Endothelial cell of umbilical vein (primary cell): Measurements from ENCODE around the gene FNDC3A. TPM values are rescaled to one million over a fixed set of nuclear protein-coding genes. Genes with fewer than 3 reads are reported as not detected.

Experiments used
- BruUV-seq: library from RNA; stranded (reverse); fragments of 400-500 nt; replicated peaks from 2 replicates; lab custom pipeline; 2021; lab: Mats Ljungman, UMichigan
- CTCF ChIA-PET: fragments of 300-600, 350-600 bp; sonication (Branson Sonifier 250); formaldehyde crosslinking; loops from one replicate; lab custom pipeline; 2021; ENCODE audit warnings: antibody characterized with exemption, inconsistent platforms; lab: Charles Lee
- POLR2A ChIA-PET: fragments of 300-600, 350-600 bp; sonication (Branson Sonifier 250); formaldehyde crosslinking; loops from one replicate; lab custom pipeline; 2021; ENCODE audit warnings: antibody characterized with exemption, inconsistent platforms; lab: Charles Lee
- DNase-seq: peaks from one replicate; pipeline ENCODE4 v3.0.0-alpha.2; 2011; ENCODE audit warnings: low read depth, low spot score
- FAIRE-seq: peaks from 2 replicates; lab custom pipeline; 2011; peaks lifted over from hg19 to GRCh38; lab: Jason Lieb, UNC
- H2AFZ ChIP-seq: 2 replicates; pipeline ENCODE4 v1.6.0; 2012; ENCODE audit warnings: low read depth, low read length, control low read depth, inconsistent platforms
- H3K27ac ChIP-seq: 2 replicates; pipeline ENCODE4 v1.5.1; 2011; ENCODE audit warnings: low read depth, mild to moderate bottlenecking, control low read depth, low read length, moderate library complexity; ENCODE audit not compliant: insufficient read depth
- H3K27me3 ChIP-seq, 2 experiments: 2 replicates each; pipeline versions ENCODE4 v1.6.0 to v1.6.1; 2011; ENCODE audit warnings: low read length in 2 of 2, mixed read lengths in 1 of 2; ENCODE audit not compliant: control insufficient read depth in 2 of 2, insufficient read depth in 2 of 2
- H3K36me3 ChIP-seq, 2 experiments: 2 replicates in 1 of 2; 3 replicates in 1 of 2; pipeline ENCODE4 v1.5.1; 2011; ENCODE audit warnings: low read length in 2 of 2, mild to moderate bottlenecking in 1 of 2, moderate library complexity in 1 of 2; ENCODE audit not compliant: control insufficient read depth in 2 of 2, insufficient read depth in 2 of 2; ENCODE audit errors: extremely low read depth in 1 of 2
- H3K4me1 ChIP-seq: 3 replicates; pipeline ENCODE4 v1.5.1; 2011; ENCODE audit warnings: mild to moderate bottlenecking, low read length; ENCODE audit not compliant: control insufficient read depth, insufficient read depth; ENCODE audit errors: extremely low read depth
- H3K4me2 ChIP-seq: 2 replicates; pipeline ENCODE4 v1.6.1; 2011; ENCODE audit warnings: low read length, control low read depth, mixed read lengths; ENCODE audit not compliant: insufficient read depth
- H3K4me3 ChIP-seq, 3 experiments: fragments of 200-600 bp in 1 of 3; sonication (generic), shearing (Covaris generic) in 1 of 3; replicated peaks in 1 of 3; 2 replicates each; pipeline ENCODE4 v1.5.1; 2011 to 2016; ENCODE audit warnings: control low read depth in 3 of 3, low read length in 3 of 3, mild to moderate bottlenecking in 2 of 3, inconsistent platforms in 1 of 3, low read depth in 1 of 3, moderate library complexity in 1 of 3; ENCODE audit not compliant: insufficient read depth in 1 of 3
- H3K79me2 ChIP-seq: 2 replicates; pipeline ENCODE4 v1.6.0; 2012; ENCODE audit warnings: low read length, inconsistent platforms; ENCODE audit not compliant: control insufficient read depth, insufficient read depth
- H3K9ac ChIP-seq: replicated peaks from 2 replicates; pipeline ENCODE3; 2011; ENCODE audit warnings: low read length, control low read depth; ENCODE audit not compliant: insufficient read depth; ENCODE audit errors: extremely low read depth
- H3K9me1 ChIP-seq: replicated peaks from 3 replicates; pipeline ENCODE4 v1.6.0; 2011; ENCODE audit warnings: mild to moderate bottlenecking, low read length; ENCODE audit not compliant: control insufficient read depth, insufficient read depth; ENCODE audit errors: extremely low read depth
- H3K9me3 ChIP-seq: replicated peaks from 2 replicates; pipeline ENCODE4 v1.5.1; 2012; ENCODE audit warnings: low read length, inconsistent platforms; ENCODE audit not compliant: control insufficient read depth, insufficient read depth
- H4K20me1 ChIP-seq: replicated peaks from 2 replicates; pipeline ENCODE3; 2011; ENCODE audit warnings: mild to moderate bottlenecking, low read length; ENCODE audit not compliant: control insufficient read depth, insufficient read depth; ENCODE audit errors: extremely low read depth
- EZH2 ChIP-seq: IDR thresholded peaks from 2 replicates; pipeline ENCODE4 v1.6.1; 2012; ENCODE audit warnings: borderline replicate concordance, low read depth, mild to moderate bottlenecking, moderate library complexity, low read length, inconsistent platforms; ENCODE audit not compliant: severe bottlenecking
- JUN ChIP-seq: IDR thresholded peaks from 2 replicates; pipeline ENCODE4 v1.6.1; 2011; ENCODE audit warnings: borderline replicate concordance, low read depth; ENCODE audit not compliant: insufficient read length, insufficient read depth
- MYC ChIP-seq: IDR thresholded peaks from one replicate; pipeline ENCODE4 v1.6.1; 2011; ENCODE audit warnings: mild to moderate bottlenecking, low read depth, low read length
- dilution Hi-C: fragments of 300-500 bp; cut with MboI; formaldehyde crosslinking; loops from one replicate; pipeline ENCODE4 v1.15.0; 2019; ENCODE audit warnings: low sequenced_read_pairs; ENCODE audit not compliant: extremely low pct_ligation_motif_present
- intact Hi-C: fragments of 100-400 bp; cut with micrococcal nuclease; formaldehyde crosslinking; loops from one replicate; pipeline ENCODE4 v1.10.0; 2022
- polyA plus RNA-seq, 4 experiments: library from polyadenylated mRNA; depleted of rRNA in 3 of 4; stranded (reverse) in 3 of 4; unstranded in 1 of 4; fragments of >200 nt; gene quantifications; 2 replicates each; pipeline versions ENCODE4 v1.2.1 to v1.2.3, GENCODE V29; 2011 to 2012; ENCODE audit warnings: missing spikeins in 1 of 4
- total RNA-seq: library from RNA; stranded (reverse); gene quantifications from 2 replicates; pipeline ENCODE4 v1.2.3, GENCODE V29; 2021
- TF ChIP-seq, protein P1 (sequence below), 2 donors: IDR thresholded peaks; 1 replicate in 1 of 2; 2 replicates in 1 of 2; pipeline ENCODE4 v1.5.1; 2011; ENCODE audit warnings: low read length in 2 of 2, mild to moderate bottlenecking in 2 of 2, moderate library complexity in 2 of 2, control low read depth in 1 of 2, inconsistent platforms in 1 of 2, low read depth in 1 of 2; ENCODE audit not compliant: insufficient read depth in 1 of 2; ENCODE audit errors: extremely low read depth in 1 of 2

Gene FNDC3A
- total and polyA plus RNA-seq, 2 donors (not counting 3 experiments of a cell fraction or from before 2014, with no cell fraction given): 26.3 to 50.8 TPM

DNA sequence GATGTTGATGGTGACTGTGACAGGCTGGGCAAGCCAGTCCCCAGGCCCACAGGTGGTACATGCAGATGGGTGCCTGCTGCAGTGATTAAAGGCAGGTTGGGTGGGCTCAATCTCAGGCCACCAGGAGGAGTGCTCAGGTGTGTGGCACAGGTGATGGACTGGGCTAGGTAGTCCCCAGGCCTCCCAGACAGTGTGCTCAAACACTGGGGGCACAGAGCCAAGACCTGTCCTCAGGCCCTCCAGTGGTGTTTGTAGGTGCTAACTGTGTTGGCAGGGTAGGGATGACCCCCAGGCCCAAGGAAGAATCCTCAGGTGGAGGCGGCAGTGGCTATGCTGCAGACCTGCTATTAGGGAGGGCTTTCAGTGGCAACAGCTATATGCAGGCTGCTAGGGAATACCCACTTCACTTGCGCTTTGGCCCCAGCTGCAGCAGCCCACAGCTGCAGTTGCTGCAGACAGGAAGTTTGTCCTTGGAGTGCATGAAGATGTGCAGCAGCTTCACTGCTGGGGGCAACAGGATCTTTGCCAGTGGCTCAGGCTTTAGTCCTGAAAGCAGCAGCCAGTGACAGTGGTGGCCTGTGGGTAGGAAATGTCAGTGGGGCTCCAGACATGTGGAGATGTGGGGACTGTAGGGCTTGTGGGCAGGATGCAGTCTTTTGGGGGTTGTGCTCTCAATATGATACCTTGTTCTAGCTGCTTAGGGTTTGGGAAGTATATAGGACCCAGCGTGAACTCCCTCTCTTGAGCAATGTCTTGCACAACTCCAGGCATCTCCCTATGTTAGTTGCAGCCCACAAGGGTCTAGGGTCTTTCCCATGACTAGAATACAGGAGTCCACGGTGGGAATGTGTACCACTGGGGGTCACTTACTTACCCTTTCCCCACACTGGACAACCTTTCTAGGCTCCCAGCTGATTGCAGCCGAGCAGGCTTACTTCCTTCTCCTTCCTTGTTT is 190.4 kb downstream of the FNDC3A start:
- BruUV-seq: no TSS peak
- Histone ChIP-seq H3K4me2 (no peak overlapping the region), H4K20me1 (no peaks in the 10 kb centered on the region), H3K27ac (no peak overlapping the region), H3K36me3 (peaks cover 2 to 8% of the 10 kb centered on the region in 2 experiments), H3K79me2 (peaks cover 14% of the 10 kb centered on the region), H3K9ac (no peak overlapping the region), H2AFZ (no peak overlapping the region), H3K4me1 (no peaks in the 10 kb centered on the region), H3K9me3 (no peaks in the 10 kb centered on the region), H3K4me3 (no peak overlapping the region), H3K9me1 (no peaks in the 10 kb centered on the region), H3K27me3 (no peaks in the 10 kb centered on the region)
- POLR2A ChIA-PET: no interaction called here
- intact Hi-C loops (no loop called here), dilution Hi-C loops (no loop called here)
- CTCF ChIA-PET: interaction anchor here (1.6 kb wide), 1 partner anchor 21 kb away, joined by 4 read pairs; no protein-coding TSS in a partner anchor
- DNase-seq: no peak
- no peak for TF ChIP-seq JUN
- no peak for TF ChIP-seq EZH2
- TF ChIP-seq, protein P1, sequence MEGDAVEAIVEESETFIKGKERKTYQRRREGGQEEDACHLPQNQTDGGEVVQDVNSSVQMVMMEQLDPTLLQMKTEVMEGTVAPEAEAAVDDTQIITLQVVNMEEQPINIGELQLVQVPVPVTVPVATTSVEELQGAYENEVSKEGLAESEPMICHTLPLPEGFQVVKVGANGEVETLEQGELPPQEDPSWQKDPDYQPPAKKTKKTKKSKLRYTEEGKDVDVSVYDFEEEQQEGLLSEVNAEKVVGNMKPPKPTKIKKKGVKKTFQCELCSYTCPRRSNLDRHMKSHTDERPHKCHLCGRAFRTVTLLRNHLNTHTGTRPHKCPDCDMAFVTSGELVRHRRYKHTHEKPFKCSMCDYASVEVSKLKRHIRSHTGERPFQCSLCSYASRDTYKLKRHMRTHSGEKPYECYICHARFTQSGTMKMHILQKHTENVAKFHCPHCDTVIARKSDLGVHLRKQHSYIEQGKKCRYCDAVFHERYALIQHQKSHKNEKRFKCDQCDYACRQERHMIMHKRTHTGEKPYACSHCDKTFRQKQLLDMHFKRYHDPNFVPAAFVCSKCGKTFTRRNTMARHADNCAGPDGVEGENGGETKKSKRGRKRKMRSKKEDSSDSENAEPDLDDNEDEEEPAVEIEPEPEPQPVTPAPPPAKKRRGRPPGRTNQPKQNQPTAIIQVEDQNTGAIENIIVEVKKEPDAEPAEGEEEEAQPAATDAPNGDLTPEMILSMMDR (IDR thresholded peaks at IDR 0.05; ENCODE audit: extremely low read depth in 1 of 2, insufficient read depth in 1 of 2, low read depth in 1 of 2, low read length in 2 of 2): no peak
- FAIRE-seq: no peak

DNA sequence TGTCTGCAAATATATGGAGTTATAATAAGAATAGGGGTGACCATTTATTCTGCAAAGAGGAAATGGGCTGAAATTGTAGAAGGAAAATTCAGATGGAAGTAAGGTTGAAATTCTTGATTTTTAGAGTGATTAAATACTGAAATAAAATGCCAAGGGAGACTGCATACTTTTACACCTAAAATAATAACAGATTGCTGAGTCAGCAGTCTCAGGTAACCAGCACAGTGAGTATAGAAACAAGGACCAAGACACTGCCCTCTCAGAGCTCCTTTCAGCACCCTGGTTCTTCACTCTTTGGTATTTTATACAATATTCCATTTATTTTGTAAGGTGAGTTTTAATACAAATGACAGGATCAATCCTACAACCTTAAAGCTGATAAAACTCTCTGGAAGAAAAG is 195.6 kb downstream of the FNDC3A start:
- DNase-seq: no peak
- dilution Hi-C loops: no loop called here
- H3K36me3 ChIP-seq: peaks cover 0 to 23% of the 10 kb centered on the region in 2 experiments

More for the DNA sequence above, 195.6 kb downstream of the FNDC3A start:
- peaks cover 2% of the 10 kb centered on the region for H4K20me1 ChIP-seq
- H3K4me2 ChIP-seq: no peak overlapping the region
- H3K27me3 ChIP-seq: no peaks in the 10 kb centered on the region
- POLR2A ChIA-PET: no interaction called here
- intact Hi-C loops: no loop called here
- no peak overlapping the region for H2AFZ ChIP-seq
- H3K9me3 ChIP-seq: no peaks in the 10 kb centered on the region
- no peak for FAIRE-seq
- H3K4me3 ChIP-seq: no peak overlapping the region
- H3K79me2 ChIP-seq: no peaks in the 10 kb centered on the region
- H3K4me1 ChIP-seq: no peaks in the 10 kb centered on the region
- no TSS peak for BruUV-seq
- no peak for TF ChIP-seq MYC
- no peak overlapping the region for H3K9ac ChIP-seq
- H3K27ac ChIP-seq: no peak overlapping the region
- CTCF ChIA-PET: interaction anchor here (1.4 kb wide), 1 partner anchor 11 kb away, joined by 3 read pairs; no protein-coding TSS in a partner anchor
- no peaks in the 10 kb centered on the region for H3K9me1 ChIP-seq
